ENCODE data around the gene KDM4C. TPM values are rescaled to one million over a fixed set of nuclear protein-coding genes. Genes with fewer than 3 reads are reported as not detected.

Gene KDM4C
- total RNA-seq, 1 experiment from 2014 or later: 16.8 TPM

GRCh38 chr9:7149258-7149657, 391.5 kb downstream of the KDM4C start:
- ATAC-seq: no peak
- ChIA-PET RAD21 (ENCODE audit: low non-redundant PET in 1 of 2, low total read pairs in 2 of 2, uncharacterized antibody in 2 of 2, unreplicated experiment in 2 of 2) (no interaction called here), CTCF (no interaction called here), POLR2A (no interaction called here)
- no peak overlapping the region for H3K4me3 ChIP-seq (replicated peaks in 1 of 2; ENCODE audit: low read depth in 1 of 2, low read length in 2 of 2)
- intact Hi-C loops (cut with micrococcal nuclease): no loop called here
- no peaks in the 10 kb centered on the region for H3K9me3 ChIP-seq (ENCODE audit: control insufficient read depth in 1 of 2, insufficient read depth in 1 of 2, low read depth in 1 of 2, low read length in 2 of 2)
- no peak overlapping the region for H3K9ac ChIP-seq (ENCODE audit: low read length)
- no peaks in the 10 kb centered on the region for H3K27me3 ChIP-seq (ENCODE audit: insufficient read depth, low read length)
- BruUV-seq (replicated peaks): no TSS peak
- H3K79me2 ChIP-seq (ENCODE audit: insufficient read depth, low read length): no peaks in the 10 kb centered on the region
- H3K27ac ChIP-seq (ENCODE audit: low read depth, low read length): no peak overlapping the region
- DNase-seq (ENCODE audit: low read depth, low spot score): no peak
- H4K20me1 ChIP-seq (ENCODE audit: insufficient read depth): no peaks in the 10 kb centered on the region
- no peaks in the 10 kb centered on the region for H3K36me3 ChIP-seq (ENCODE audit: control insufficient read depth in 1 of 2, insufficient read depth in 2 of 2, low read length in 2 of 2)
- TF ChIP-seq EZH2phosphoT487 (IDR thresholded peaks at IDR 0.05; ENCODE audit: borderline replicate concordance) (no peak), ZFX (IDR thresholded peaks at IDR 0.05) (no peak), EZH2 (IDR thresholded peaks at IDR 0.05) (no peak), ZBTB33 (IDR thresholded peaks at IDR 0.05; ENCODE audit: extremely low read depth, insufficient replicate concordance, low read length) (no peak), FOSL1 (IDR thresholded peaks at IDR 0.05; ENCODE audit: low read depth) (no peak), SP1 (IDR thresholded peaks at IDR 0.05; ENCODE audit: low read depth) (no peak), MAX (IDR thresholded peaks at IDR 0.05) (no peak), CEBPB (IDR thresholded peaks at IDR 0.05; ENCODE audit: low read depth) (no peak), YY1 (IDR thresholded peaks at IDR 0.05; ENCODE audit: extremely low read depth, insufficient replicate concordance, low read depth, low read length) (no peak), ATF3 (IDR thresholded peaks at IDR 0.05) (no peak)
- H3K4me2 ChIP-seq (ENCODE audit: low read length): no peak overlapping the region
- H3K9me2 ChIP-seq (ENCODE audit: insufficient read depth): no peaks in the 10 kb centered on the region
- H2AFZ ChIP-seq (ENCODE audit: low read depth, low read length, poor library complexity, severe bottlenecking): no peak overlapping the region
- H3K4me1 ChIP-seq (ENCODE audit: control insufficient read depth in 1 of 2, insufficient read depth in 2 of 2, low read length in 2 of 2): peaks cover 0 to 8% of the 10 kb centered on the region in 2 experiments; a peak in 2 of 4 replicates
